Ramos (cell line): ENCODE measurements around the gene SLC40A1.

Source experiments
- in situ Hi-C: fragments of 300-500 bp; cut with MboI; formaldehyde crosslinking; loops from one replicate; pipeline ENCODE4 v1.14.3; 2022; ENCODE audit warnings: low sequenced_read_pairs; ENCODE audit not compliant: unreplicated experiment

SLC40A1 gene

GRCh38 chr2:189574793-189575475 lies 5.7 kb downstream of the SLC40A1 start:
- in situ Hi-C loops, result no loop called here

- in situ Hi-C loops, result no loop called here
Observed at GRCh38 chr2:189570570-189571031, 10.0 kb downstream of the SLC40A1 start.

GRCh38 chr2:189569295-189569910 lies 11.2 kb downstream of the SLC40A1 start:
- in situ Hi-C loops, result no loop called here

- in situ Hi-C loops, result no loop called here
Observed at GRCh38 chr2:189566046-189566445, 14.5 kb downstream of the SLC40A1 start.

DNA sequence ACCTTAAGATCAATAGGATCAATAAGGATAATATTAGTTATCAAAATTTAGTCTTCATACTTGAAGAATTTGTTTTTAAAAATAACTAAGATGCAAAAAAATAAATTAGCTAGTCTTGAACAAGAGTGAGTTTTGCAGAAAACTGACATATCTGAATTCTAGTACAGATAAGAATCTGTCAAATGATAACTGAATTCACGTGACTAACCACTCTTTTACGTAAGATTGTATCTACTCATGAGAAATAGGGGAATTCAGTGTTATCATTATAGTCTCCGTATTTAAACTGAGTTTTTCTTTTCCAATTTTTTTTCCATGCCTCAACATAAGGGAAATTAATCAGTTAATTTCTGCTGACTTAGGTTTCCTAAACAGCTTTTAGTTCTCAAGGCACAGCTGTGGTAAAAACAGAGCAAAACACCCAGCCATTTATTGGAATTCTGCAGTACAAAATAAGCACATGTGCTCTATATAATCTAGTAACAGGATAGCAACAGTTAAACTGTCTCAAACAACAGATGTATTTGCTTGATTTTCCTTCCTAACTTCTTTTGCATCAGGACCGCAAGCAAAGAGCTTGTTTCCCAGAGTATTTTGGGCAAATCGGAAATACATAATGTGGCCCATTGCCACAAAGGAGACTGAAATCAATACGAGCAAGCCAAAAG lies 19.1 kb downstream of the SLC40A1 start:
- in situ Hi-C loops, result no loop called here

GRCh38 chr2:189560273-189560586 lies 20.4 kb downstream of the SLC40A1 start:
- in situ Hi-C loops, result no loop called here

- in situ Hi-C loops, result no loop called here
Observed at GRCh38 chr2:189559579-189560272, 20.9 kb downstream of the SLC40A1 start.

DNA sequence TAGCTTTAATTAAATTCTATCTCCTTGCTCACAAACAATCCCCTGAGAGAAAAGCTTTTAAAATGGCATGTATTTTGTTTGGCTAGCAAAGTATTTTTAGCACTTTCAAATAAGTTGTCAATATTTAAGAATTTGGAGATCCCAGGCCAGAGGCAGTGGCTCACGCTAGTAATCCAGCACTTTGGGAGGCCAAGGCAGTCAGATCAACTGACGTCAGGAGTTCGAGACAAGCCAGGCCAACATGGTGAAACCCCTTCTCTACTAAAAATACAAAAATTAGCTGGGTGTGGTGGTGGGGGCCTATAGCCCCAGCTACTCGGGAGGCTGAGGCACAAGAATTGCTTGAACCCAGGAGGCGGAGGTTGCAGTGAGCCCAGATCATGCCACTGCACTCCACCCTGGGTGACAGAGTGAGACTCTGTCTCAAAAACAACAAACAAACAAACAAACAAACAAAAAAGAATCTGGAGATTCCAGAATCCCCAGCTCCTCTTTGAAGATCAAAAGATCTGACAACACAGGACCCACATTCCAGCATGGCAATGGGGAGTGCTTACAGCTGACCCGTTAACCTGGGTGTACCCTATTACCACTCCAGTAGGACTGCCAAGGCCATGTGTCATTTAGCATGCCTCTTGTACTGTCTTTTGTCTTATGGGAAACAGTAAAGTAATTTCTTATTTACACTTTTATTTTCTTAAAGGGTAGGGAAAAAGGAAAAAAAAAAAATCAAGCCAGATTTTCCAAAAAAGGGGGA lies 21.9 kb downstream of the SLC40A1 start:
- in situ Hi-C loops, result no loop called here

DNA sequence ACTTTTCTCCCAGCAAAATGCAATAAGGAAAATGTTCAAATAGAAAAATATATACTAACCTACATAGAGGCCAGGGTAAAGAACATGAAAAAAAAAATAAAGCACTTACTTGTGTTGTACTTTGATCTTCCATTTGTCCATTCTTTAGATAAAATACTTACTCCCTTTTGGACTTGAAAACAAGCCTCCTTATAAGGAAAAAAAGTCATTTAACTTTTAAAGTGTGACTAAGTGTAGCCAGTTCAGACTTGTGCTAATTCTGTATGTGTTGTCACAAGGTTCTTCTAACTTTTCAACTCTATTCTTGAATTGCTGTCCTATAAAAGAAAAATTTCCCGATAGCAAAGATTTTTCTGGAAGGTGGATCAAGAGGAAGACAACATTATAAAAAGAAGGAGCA lies 23.2 kb downstream of the SLC40A1 start:
- in situ Hi-C loops, result no loop called here

DNA sequence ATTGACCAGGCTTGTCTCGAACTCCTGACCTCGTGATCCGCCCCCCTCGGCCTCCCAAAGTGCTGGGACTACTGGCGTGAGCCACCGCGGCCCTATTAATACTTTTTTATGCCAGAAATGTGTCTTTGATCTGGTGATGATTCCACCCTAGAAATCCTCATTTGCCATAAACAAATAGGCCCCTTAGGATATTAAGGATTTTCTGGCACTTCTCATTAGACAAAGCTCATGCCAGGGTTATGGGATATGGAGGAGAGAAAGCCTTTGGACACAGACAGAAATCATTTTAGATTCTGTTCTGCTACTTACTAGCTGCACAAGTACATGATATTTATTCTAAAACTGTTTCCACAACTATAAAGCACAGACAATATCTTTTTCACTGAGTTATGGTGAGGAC lies 24.1 kb downstream of the SLC40A1 start:
- in situ Hi-C loops, result no loop called here

GRCh38 chr2:189555232-189555631 lies 25.4 kb downstream of the SLC40A1 start:
- in situ Hi-C loops, result no loop called here

GRCh38 chr2:189553504-189554088 lies 27.0 kb downstream of the SLC40A1 start:
- in situ Hi-C loops, result no loop called here

DNA sequence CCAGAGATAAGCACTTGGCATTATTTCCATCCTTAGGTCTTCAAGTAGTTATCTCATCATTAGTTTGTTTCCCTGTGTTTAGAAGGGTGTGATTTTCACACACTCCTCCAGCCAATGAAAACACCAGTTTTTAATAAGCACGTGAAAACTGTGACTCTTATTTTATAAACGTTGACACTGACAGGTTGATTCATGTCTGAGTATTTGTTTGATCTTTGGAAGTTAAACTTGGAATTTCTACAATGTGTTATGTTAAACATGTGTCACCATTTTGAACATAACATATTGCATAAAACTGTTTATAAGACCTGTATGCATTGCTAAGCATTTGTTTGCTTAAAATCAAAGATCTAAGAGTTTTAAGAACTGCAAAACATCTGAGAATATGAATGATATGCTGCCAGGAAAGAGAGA lies 27.6 kb downstream of the SLC40A1 start:
- in situ Hi-C loops, result no loop called here

DNA sequence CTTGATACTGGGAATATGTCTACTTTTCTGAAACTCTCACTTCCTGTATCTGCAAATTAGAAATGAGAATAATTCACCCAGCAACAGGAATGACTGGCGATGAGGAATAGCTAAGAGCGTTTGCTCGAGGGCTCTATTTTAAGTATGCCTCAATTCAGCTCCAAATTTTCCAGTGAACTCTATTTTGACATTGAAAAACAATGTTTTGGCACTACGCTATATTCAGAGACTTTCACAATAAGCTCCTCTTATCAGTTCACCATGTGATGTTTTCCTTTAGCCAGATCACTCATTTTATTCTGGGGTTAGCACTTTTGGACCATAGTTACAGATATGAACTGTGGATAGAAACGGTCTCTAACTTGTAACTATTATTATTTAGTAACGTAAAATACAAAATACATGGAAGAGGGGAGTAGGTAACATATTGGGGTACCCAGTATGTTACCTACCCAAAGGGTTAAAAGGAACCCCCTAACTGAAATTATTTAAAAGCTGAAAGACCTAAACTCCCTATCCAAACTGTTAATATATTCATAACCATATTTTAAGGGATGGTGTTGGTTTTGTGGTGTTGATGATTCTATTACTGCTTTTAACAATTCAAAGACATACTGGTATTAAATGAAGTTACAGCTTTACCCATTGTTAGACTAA lies 28.1 kb downstream of the SLC40A1 start:
- in situ Hi-C loops, result no loop called here

DNA sequence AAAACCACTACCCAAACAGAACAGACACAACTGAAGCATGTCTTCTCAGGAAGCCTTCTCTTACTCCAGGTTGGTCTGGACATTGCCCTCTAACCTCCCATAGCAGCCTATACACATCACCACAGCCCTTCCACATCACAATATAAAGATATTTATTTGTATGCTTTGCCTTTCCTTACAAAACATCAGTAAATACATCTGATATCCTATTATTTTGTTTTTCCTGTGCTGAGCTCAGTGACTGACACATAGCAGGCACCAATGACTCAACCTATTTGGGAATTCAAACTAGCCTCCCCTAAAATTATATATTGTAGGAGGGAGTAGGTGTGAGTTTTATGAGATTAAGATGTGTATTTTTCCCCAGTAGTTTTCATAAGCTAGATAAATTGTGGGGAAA lies 28.8 kb downstream of the SLC40A1 start:
- in situ Hi-C loops, result no loop called here

DNA sequence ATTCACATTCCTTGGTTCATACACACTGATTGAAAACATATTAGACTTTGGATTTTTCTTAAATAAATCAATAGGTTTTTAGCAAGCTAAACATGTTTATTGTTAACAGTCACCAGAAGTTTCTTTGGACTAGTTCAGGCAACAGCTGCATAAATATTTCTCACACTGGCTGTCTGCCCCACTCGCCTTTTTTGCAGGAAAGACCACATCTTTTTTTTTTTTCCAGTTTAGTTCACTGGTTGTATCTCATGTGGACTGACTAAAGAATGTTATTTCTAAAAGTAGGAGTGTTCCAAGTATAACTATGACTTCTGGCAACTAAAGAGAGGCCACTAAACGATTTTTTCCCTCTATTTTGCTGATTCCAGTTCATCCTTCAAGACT lies 31.1 kb downstream of the SLC40A1 start:
- in situ Hi-C loops, result no loop called here

DNA sequence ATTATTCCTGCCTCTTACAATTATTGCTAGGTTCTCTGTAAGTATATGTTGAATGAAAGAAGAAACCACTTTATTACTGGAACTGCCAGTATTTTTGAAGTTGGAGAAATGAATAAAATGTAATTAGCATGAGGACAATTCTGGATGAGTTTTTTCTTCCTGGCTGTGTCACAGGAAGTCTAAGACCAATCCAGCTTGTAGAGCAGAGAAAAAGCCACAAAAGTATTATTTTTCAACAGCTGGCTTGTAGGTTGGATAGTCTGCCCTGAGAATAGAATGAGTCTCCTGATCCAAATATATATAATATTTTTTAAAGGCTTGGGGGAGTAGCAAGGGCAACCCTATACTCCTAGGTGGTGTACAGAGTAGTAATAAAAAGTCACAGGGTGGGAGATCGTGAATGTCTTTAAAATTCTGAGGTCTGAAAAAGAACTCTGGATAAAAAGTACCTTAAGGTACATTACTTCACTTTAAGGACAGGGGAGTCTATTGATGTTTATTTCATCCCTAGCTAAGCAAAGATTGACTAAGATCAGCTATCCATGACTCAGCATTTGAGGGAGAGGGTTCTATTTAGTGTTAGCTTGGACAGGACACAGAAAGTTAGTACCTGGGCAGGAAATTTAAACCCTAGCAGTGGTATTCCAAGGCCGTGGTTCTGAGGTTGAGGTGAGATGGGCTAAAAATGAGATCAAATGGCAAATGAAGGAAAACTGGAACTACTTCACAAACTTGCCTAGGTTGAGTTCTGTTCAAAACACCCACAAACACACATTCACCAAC lies 31.7 kb downstream of the SLC40A1 start:
- in situ Hi-C loops, result no loop called here

DNA sequence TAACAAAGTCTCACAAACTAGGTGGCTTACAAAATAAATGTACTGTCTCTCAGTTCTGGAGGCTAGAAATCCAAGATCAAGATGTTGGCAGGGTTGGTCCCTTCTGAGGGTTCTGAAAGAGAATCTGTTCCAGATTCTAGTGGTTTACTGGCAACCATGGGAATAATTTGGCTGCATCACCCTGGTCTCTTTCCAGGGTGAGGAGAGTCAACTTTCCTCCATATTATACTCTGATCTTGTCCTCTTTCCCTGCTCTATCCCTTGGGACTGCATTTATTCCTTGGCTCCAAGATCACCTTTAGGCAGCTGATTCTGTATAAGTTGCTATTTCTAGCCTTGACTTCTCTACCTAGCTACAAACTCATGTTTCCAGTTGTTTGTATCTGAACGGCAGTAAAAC lies 35.2 kb downstream of the SLC40A1 start:
- in situ Hi-C loops, result no loop called here
